Nasal cavity respiratory epithelium epithelial cell of viscerocranial mucosa (primary cell): ENCODE results near the gene CCDC51. TPM values are rescaled to one million over a fixed set of nuclear protein-coding genes. Genes with fewer than 3 reads are reported as not detected.

Experiments
- total RNA-seq: library from RNA; depleted of rRNA; stranded (reverse); fragments of >200 nt; gene quantifications from 2 replicates; pipeline ENCODE4 v1.2.3, GENCODE V29; 2014

Gene CCDC51
- total RNA-seq = 44.0 and 70.4 TPM in 2 replicates

DNA sequence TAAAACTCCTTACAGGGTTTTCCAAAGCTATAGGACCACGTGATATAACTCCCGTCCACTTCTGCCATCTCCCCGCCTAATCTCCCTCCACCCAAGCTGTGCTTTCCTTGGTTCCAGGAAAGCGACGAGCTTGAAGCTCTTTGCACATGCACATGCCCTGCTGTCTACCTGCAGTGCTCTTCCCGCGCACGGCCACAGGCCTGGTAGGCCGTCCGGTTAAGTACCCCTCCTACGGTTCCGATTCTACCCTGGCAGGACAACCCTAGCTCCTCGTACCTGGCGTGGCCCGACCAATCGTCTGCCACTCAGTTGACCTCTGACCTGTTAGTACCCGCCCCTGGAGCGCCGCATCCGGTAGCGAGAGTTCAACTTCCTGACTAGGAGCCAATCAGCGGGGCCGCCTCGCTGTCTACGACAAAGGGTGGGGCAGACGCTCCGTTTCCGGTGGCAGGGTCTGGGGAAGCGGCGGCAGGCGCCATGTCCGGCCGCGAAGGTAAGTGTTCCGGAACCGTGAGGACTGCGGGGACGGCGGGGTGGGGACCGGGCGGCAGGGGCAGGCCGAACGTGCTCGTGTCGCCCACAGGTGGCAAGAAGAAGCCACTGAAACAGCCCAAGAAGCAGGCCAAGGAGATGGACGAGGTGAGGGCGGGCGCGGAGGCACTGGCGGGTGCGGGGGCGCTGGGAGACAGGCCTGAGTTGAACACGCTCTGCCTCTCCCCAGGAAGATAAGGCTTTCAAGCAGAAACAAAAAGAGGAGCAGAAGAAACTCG is at the start of gene CCDC51, which contains the start of gene TMA7:
TSS of gene CCDC51 (minus strand) at position 300 of the 770 bp plus-strand sequence. CDS start 4,991 bp downstream, outside the sequence.
TSS of gene TMA7 (plus strand) at position 438 of the 770 bp plus-strand sequence. CDS start at position 478, 40 bp downstream.

GRCh38 chr3:48446425-48447193 is 6.7 kb upstream of the CCDC51 start, which contains the start of gene ATRIP:
Gene ATRIP, plus strand, starts transcription at chr3:48446737. Its CDS starts 109 bp downstream, at chr3:48446846.

DNA sequence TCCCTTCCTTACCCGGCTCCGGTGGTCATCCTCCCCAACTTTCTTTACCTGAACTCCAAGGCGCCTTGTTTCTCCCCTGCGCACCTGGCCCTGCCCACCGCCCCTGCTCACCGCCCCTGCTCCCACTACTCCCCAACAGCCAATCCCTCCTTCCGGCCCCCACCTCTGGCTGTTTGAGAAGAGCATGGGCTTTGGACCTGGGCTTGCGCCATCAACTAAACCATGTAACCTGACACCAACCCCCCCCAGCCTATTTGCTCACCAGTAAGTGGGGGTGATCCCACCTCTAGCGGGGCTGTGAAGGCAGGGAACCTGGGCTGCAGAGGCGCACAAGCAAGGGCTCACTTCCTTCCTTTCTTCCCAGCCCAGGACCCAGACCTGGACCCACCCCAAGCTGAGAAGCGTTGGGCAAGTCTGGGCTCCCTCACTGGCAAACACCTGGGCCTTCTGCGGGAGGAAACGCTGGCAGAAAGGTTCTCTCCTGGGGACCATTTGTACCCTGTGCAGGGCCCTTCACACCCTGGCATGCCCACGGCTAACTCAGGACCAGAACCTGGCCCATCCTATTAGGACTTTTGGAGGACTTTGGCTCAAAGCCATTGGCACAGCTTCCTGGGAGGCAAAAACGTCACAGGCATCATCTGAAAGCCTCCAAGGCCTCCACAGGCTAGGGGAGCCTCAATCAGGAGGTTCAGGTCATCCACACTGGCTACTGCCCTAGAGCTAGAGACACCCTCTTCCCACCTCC is 9.8 kb downstream of the CCDC51 start, which contains the start of gene PLXNB1:
TSS of gene PLXNB1 (minus strand) at position 127 of the 748 bp plus-strand sequence. CDS start 5,475 bp downstream, outside the sequence.

Other genes starting within 250 kb of the CCDC51 start
- gene CAMP, start 216.6 kb downstream of the CCDC51 start, total RNA-seq = 1.2 and 3.1 TPM in 2 replicates
- 2.7 and 6.8 TPM in 2 replicates for gene ZNF589, start 199.0 kb downstream of the CCDC51 start, total RNA-seq
- 27.0 and 33.9 TPM in 2 replicates for gene NME6, start 138.8 kb downstream of the CCDC51 start, total RNA-seq
- gene SPINK8, start 106.5 kb downstream of the CCDC51 start, total RNA-seq = not detected in 2 replicates
- not detected in 2 replicates for gene FBXW12, start 67.9 kb downstream of the CCDC51 start, total RNA-seq
- gene PLXNB1, start 10.0 kb downstream of the CCDC51 start, total RNA-seq = 49.9 and 257 TPM in 2 replicates
- gene TMA7, start 138 bp upstream of the CCDC51 start, total RNA-seq = 224 and 359 TPM in 2 replicates
- gene ATRIP, start 6.6 kb upstream of the CCDC51 start, total RNA-seq = 5.1 and 5.4 TPM in 2 replicates
- 109 and 119 TPM in 2 replicates for gene SHISA5, start 64.1 kb upstream of the CCDC51 start, total RNA-seq
- gene PFKFB4, start 116.7 kb upstream of the CCDC51 start, total RNA-seq = 4.4 and 15.7 TPM in 2 replicates
- gene UCN2, start 123.7 kb upstream of the CCDC51 start, total RNA-seq = 2.4 and 12.2 TPM in 2 replicates
- gene COL7A1, start 155.2 kb upstream of the CCDC51 start, total RNA-seq = 121 and 420 TPM in 2 replicates
- gene UQCRC1, start 169.5 kb upstream of the CCDC51 start, total RNA-seq = 438 and 594 TPM in 2 replicates
- not detected in 2 replicates for gene TMEM89, start 181.7 kb upstream of the CCDC51 start, total RNA-seq
- 22.2 and 33.1 TPM in 2 replicates for gene SLC26A6, start 195.3 kb upstream of the CCDC51 start, total RNA-seq
- 1.8 and 2.1 TPM in 2 replicates for gene CELSR3, start 222.8 kb upstream of the CCDC51 start, total RNA-seq
- 12.3 and 14.3 TPM in 2 replicates for gene NCKIPSD, start 245.8 kb upstream of the CCDC51 start, total RNA-seq